ENCODE results near the gene STK40.

STK40 gene

DNA sequence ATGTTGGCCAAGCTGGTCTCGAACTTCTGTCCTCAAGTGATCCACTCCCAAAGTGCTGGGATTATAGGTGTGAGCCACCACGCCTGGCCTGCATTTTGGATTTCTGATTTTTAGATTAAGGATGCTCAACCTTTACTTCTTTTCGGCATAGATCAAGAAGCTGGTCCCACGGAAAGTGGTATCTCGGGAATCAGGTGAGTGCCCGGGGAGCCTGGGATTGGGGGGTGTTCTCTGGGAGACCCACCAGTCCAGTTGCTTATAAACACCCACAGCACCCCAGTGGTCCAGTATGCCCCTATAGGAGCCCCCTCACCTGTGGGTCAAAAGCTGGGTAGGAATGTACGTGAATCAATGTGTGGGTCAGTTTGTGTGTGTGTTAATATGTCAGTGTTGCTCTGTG is 76.3 kb downstream of the STK40 start:
- DNase-seq (ENCODE audit: low read depth), result no peak

DNA sequence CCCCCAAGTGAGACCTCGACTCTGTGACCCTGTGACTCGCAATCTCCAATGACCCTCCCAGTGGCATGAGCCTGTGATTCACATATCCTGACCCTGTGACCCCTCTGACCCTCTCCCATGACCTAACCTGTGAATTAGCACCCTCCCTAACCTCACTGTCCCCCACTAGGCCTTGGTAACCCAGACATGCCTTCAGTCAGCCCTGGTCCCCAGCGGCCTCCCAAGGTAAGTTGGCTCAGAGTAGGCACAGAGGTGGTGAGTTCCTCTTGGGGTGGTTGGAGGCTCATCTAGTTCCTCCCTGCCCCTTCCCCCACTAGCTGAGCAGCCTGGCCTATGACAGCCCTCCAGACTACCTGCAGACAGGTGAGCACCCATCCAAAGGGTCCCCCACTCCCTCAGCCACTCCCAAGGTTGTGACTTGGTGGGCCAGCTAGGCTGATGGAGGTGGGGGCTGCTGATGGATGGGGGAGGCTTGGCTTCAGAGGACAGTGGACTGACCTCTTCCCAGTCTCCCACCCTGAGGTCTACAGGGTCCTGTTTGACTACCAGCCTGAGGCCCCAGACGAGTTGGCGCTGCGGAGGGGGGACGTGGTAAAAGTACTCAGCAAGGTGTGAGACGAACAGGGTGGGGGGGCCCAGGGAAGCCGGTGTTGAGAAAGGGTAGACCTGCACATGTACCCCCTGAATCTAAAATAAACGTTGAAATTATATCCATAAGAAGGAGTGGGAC is 78.0 kb downstream of the STK40 start:
- DNase-seq (ENCODE audit: low read depth), result no peak

DNA sequence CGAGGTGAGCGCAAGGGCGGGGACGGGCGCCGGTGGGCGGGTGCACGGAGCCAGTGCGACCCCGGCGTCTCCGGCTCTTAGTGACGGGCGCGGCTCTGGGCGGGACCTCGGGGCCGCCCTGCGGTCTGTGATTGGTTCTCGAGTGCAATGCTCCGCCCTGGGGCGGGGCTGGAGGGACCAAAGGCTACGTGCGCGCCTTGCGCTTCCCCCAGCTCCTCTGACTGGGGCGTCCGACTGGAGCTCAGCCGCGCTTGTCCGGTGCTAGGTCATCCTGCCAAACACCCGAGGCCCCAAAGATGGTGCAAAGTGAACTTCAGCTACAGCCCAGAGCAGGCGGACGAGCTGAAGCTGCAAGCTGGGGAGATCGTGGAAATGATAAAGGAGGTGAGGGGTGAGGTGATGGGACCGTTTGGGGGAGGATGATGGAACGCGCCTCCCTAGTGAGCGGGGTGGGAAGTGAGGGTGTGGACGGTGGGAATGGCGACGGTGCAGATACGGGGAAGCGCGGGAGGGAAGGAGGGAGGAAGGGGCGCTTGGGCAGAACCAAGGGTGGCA is 78.7 kb downstream of the STK40 start:
- peak; percentile 82 for DNase-seq (ENCODE audit: low read depth)

DNA sequence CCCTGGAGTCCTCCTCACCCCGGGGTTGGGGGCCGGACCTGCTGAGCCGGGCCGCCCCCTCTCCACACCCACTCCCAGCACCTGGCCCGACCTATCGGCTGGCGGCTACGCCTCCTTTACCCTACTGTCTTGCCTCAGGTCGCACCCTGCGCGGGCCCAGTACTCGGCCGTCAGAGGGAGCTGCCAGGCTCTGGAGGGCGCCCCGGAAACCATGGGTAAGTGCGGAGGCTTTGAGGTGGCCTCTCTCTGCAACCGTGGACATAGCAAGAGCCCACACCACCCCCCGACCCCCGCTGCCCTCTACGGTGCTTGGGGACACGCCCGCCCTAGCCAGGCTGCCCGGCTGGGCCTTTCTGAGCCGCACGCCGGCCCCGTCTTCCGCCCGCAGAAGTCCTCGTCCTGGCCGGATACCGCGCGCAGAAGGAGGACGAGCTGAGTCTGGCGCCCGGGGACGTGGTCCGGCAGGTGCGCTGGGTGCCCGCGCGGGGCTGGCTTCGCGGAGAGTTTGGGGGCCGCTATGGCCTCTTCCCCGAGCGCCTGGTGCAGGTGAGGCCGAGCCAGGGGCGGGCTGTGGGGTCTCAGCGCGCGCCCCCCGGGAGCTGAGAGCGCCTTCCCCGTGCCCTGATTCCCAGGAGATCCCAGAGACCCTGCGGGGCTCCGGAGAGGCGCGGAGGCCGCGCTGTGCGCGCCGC is 79.4 kb downstream of the STK40 start, which contains the start of gene SH3D21:
Gene SH3D21, plus strand, starts transcription at position 159 of the 692 bp plus-strand sequence. Its CDS starts 53 bp downstream, at position 212.
- DNase-seq (ENCODE audit: low read depth), result no peak

DNA sequence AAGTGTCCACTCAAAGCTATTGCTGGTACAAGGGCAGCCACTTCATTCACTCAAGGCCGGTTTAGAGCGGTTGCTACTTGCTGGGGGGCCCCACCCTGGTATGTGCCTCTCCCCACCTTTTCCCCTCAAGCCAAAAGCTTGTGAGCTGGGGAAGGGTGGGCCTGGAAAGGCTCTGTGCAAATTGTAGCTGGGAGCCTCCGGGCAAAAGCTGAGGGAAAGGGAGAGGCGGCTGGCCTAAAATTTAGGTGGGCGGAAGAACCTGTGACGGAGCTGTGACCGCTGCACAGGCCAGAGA is 79.9 kb downstream of the STK40 start:
- no peak for DNase-seq (ENCODE audit: low read depth)

DNA sequence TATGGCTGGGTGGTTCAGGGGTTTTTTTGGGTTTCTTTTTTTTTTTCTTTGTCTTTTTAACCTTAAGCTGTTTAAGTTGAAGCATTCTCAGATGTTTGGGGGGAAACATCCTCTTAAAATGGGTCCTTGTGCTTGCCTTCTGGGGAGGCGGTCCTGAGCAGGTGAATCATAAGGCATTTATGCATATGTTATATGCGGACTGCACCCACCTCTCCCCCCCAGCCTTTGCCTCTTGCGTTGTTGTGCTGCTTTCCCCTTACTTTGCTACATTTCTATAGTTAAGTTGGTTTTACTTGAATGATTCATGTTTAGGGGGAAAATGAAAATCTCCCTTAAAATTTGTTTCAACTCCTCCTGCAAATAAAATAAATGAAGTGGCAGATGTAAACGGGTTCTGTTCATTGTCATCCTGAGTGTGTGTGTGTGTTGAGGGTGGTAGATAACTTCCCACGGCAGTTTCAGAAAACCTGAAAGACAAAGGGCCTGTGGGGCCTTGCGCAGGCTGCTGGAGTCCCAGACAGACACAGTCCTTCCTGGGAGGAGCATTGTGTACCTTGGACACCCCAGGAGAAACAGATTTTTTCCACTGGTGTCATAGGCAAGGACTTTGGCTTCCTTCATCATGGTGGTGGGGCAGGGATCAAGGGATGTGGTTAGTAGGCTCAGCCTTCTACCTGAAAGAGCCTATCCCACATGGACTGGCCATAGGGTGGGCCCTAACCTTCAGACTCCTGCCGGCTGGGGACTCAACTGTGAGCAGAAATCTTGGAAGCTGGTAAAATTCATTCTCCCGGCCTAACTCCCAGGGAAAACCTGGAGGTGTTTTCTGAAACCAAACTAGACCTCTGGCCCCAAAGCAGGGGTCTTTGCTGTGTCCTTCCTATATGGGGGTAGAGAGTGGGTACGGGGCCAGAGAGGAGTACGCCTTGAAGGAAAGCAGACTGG is 80.5 kb downstream of the STK40 start:
- DNase-seq (ENCODE audit: low read depth), result no peak

DNA sequence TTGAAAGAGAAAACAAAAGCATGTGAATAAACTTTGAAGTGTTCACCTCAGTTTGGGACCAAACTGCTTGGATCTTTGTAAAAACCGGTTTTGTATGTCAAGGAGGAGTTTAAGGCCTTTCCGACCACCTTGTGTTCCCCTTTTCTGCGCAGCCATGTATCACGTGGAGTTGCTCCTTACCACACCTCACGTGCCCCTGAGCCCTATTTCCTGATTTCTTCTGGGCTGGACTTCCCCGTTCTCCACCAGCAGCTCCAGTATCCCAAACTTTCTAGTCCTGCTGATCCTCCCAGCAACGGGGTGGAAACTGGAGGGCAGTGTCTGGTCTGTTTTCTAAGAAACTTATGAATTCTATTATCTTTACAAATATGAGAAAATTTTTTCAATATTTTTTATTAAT is 81.2 kb downstream of the STK40 start:
- DNase-seq (ENCODE audit: low read depth), result no peak

DNA sequence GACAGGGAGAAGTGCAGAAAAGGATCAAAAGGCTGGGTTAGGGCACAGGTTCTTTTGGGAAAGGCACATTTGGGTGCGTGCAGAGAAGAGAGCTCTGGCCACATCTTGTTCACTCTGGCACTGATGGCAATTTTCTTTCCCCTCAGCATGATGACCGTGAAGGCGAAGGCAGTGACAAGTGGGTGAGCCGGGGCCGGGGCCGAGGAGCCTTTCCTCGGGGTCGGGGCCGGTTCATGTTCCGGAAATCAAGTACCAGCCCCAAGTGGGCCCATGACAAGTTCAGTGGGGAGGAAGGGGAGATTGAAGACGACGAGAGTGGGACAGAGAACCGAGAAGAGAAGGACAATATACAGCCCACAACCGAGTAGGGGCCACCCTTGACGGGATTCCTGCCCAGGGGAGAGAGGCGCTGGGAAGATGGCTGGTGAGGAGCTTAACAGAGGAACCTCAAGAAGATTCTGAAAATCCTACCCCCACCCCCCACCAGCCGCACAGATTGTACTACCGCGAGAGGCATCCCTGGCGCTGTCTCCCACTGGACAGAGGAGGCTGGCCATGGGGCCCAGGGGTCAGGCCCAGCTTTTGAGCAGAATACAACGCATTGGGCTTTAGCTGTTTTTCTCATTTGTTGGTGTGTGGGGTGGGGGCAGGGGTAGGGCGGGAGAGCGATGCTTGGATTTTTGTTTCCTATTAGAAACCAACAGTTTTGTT is 81.9 kb downstream of the STK40 start:
- DNase-seq (ENCODE audit: low read depth), result no peak

DNA sequence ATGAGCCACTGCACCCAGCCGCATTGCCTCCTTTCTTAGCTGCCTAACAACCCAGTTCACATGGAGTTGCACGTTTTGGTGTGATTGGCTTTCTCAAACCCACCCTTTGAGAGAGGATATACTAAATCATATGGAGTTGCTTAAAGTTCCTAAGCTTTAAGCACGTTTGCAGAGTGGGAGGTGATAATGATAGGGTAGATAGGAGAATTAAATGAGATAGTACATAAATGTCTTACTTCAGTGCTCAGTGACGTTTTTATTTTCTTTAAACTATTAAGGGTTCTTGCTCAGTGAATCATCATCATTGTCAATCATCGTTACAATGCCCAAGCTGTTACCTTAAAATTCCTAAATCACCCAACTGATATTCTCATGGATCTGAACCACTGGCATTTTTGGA is 82.5 kb downstream of the STK40 start:
- DNase-seq (ENCODE audit: low read depth), result no peak

DNA sequence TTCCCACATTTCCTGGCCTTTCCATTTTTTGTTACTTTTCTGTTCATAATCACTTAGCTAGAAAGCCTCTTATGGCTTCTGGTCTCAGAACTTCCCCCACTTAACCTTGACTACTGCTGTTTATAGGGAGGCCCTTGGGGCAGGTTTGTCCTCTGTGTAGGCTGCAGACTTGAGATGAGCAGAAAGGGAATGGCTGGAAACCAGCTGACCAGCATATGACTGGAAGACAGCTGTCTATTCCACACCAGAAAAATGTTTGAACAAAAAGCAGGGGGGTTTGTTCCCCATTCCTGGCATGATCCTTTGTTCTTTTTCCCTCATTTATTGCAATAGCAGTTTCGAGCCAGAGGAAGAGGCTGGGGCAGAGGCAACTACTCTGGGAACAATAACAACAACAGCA is 84.5 kb downstream of the STK40 start:
- DNase-seq (ENCODE audit: low read depth), result no peak

DNA sequence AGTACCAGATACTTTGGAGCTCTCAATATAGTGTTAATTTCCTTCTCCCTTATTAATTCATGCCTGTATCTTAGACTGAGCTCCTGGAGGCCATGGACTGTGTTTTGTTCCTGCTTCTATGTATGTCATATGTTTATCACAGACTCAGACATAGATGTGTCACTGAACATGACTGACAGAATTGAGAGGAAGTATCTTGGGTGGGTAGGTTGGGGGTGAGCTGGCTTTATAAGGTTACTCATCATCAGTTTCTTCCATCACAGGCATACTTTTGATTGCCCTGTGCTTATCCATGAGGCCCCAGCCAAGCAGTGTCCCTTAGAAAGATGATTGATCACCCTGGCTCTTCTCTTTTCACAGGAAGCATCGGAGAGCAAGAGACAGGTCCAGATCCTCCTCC is 85.2 kb downstream of the STK40 start:
- no peak for DNase-seq (ENCODE audit: low read depth)

DNA sequence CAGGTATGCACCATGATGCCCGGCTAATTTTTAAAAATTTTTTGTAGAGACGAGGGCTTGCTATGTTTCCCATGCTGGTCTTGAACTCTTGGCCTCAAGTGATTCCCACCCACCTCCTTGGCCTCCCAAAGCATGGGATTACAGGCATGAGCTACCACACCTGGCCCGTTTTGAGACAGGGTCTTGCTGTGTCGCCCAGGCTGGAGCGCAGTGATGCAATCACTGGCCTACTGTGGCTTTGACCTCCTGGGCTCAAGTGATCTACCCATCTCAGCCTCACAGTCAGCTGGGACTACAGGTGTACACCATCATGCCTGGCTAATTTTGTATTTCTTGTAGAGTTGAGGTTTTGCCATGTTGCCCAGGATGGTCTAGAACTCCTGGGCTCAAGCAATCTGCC is 87.1 kb downstream of the STK40 start:
- DNase-seq (ENCODE audit: low read depth), result no peak

DNA sequence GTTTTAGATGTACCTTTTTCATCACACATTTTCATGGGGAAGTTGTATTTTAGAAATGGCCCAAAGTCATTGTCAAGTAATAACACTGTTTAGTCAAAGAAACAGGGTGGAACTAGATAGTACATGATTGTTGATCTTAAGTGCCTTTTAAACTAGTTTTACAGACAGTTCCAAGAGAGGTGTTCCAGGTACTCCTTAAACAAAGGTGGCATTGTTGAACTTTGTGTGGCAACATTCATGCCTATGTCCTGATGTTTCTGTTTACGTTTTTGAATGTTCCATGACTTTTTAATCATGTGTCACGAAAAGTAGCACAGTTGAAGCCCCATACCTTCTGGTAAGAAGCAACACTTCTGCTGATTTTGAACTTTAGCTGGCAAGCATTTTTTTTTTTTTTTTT is 88.7 kb downstream of the STK40 start:
- no peak for DNase-seq (ENCODE audit: low read depth)

DNA sequence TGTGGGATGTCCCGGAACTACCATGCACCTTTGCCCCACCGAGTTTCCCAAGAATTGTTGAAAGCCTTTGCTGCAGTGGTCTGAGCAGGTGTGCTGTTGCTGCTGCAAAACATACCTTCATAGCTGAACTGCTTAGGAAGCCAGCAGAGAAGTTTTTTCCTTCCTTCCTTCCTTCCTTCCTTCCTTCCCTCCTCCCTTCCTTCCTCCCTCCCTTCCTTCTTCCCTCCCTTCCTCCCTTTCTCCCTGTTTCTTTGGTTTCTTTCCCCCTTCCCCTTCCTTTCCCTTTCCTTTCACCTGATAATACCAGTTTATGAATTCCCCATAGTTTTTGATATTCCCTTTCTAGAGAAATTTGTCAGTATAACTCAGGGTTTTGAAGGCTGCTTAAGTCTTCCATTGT is 90.3 kb downstream of the STK40 start:
- no peak for DNase-seq (ENCODE audit: low read depth)

Data from CMK (cell line).